HG02588 (cell line): ENCODE measurements around the gene NUP210.

Experiments
- ATAC-seq: cut with Tn5 transposase; IDR thresholded peaks from one replicate; pipeline ENCODE4 v1.9.1; 2021; ENCODE audit warnings: mild to moderate bottlenecking, moderate library complexity; ENCODE audit not compliant: unreplicated experiment

Gene NUP210

GRCh38 chr3:13377021-13377420, 43.1 kb downstream of the NUP210 start:
- ATAC-seq, result no peak

DNA sequence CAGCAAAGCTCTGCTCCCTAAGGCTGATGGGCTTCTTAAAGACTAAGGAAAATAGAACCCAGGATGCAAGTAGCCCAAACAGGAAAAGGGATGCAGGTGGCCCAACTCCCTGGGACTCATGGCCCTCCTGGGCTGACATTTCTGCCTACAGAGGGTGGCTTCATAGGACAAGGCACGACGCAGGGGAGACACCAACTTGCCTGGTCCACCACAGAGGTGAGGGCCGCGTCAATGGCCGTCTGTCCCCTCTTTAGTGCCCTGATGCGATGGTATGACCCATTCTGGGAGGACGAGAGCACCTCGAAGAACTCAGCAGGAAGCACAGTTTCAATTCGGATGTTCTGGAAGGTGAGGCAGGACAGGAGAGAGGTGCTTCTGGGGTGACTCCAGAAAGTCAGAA, 44.0 kb downstream of the NUP210 start:
- no peak for ATAC-seq

GRCh38 chr3:13375464-13375863, 44.7 kb downstream of the NUP210 start:
- ATAC-seq, result no peak

- no peak for ATAC-seq
Measured at GRCh38 chr3:13373975-13374586, 46.0 kb downstream of the NUP210 start.

- no peak for ATAC-seq
Measured at GRCh38 chr3:13372656-13373055, 47.5 kb downstream of the NUP210 start.

- ATAC-seq, result no peak
Measured at GRCh38 chr3:13372126-13372525, 48.0 kb downstream of the NUP210 start.

GRCh38 chr3:13371100-13372075, 48.7 kb downstream of the NUP210 start:
- no peak for ATAC-seq

GRCh38 chr3:13370609-13371008, 49.5 kb downstream of the NUP210 start:
- no peak for ATAC-seq

- no peak for ATAC-seq
Measured at GRCh38 chr3:13370055-13370454, 50.1 kb downstream of the NUP210 start.

DNA sequence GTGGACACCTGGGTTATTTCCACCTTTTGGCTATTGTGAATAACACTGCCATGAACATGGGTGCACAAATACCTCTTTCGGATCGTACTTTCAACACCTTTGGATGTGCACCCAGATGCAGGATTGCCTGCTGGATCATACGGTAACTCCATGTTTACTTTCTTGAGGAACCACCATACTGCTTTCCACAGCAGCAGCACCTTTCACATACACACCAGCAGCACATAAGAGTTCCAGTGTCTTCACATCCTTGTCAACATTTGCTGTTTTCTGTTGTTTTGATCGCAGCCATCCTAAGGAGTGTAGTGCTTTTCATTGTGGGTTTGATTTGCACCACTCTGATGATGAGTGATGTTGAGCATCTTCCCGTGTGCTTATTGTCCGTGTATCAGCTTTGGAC, 51.3 kb downstream of the NUP210 start:
- no peak for ATAC-seq

DNA sequence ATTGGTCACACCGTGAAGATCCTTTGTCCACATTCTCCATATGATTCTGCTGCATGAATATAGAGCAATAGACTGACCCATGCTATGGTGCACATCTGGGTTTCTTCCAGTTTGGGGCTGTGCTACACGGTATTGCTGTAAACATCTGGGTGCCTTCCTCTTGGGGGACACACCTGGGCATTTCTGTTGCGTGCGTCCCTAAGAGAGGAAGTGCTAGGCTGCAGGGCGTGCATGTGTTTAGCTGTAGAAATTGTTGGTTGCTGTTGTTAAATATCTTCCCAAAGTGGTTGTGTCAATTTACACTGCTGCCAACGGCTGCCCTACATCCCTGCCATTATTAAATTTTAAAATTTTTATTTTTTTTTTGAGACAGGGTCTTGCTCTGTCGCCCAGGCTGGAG, 52.4 kb downstream of the NUP210 start:
- ATAC-seq, result no peak

GRCh38 chr3:13365390-13366379, 54.4 kb downstream of the NUP210 start:
- ATAC-seq, result no peak

- no peak for ATAC-seq
Measured at GRCh38 chr3:13364602-13365271, 55.4 kb downstream of the NUP210 start.

- ATAC-seq, result no peak
Measured at GRCh38 chr3:13362551-13362950, 57.6 kb downstream of the NUP210 start.

- no peak for ATAC-seq
Measured at GRCh38 chr3:13359916-13360315, 60.2 kb downstream of the NUP210 start.

DNA sequence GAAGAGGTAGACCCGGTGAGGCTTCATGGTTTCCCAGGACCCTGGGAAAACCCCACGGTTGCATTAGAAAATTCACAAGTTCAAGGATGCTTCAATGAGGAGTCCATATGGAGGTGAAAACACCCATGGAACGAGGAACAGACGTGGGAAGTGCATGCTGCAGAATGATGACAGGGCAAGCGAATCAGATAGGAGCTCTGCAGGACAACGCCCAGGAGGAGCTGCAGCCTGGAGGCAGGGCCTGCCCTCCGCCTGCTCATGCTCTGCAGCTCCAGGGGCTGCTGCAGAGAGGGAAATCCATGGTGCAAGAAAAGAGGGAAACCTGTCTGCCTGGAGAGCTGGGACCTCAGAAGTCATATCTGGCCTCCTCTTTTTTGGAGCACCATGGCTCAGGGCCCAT, 61.5 kb downstream of the NUP210 start:
- ATAC-seq, result no peak

DNA sequence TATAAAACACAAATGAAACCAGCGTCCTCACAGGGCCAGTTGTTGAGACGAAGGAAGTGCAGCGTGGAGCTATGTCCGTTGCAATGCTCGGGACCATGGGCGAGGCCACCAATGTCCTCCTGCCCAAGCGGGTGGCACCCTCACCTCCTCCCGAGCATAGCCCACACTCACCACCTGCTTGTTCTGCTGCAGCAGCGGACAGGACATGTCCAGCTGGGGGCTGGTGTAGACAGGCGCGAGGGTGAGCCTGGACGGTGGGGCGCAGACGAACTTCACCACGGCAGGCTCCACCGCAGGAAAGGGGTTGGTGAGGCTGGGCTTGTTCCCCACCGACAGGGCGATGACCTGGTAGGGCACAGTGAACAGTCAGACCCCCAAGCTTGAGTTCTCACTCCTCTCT, 62.1 kb downstream of the NUP210 start:
- no peak for ATAC-seq

DNA sequence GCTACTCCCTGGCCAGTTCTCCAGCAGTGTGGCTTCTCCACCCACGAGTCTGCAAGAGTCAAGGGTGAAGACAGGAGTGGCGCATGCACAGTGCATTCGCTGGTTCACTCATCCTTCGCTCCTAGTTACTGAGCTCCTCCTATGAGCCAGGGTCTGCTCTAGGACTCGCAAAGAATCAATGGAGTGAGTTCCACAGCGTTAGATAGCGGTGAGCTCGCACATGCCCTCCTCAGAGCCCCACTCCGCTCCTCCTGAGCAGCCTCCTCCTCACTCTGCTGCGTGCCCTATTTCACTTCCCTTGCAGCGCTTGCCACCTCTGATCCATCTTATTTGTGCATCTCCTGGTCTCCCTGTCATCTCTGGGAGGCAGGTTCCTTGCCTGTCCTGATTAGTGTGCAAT, 63.0 kb downstream of the NUP210 start:
- no peak for ATAC-seq

- ATAC-seq, result no peak
Measured at GRCh38 chr3:13353936-13354542, 66.1 kb downstream of the NUP210 start.

DNA sequence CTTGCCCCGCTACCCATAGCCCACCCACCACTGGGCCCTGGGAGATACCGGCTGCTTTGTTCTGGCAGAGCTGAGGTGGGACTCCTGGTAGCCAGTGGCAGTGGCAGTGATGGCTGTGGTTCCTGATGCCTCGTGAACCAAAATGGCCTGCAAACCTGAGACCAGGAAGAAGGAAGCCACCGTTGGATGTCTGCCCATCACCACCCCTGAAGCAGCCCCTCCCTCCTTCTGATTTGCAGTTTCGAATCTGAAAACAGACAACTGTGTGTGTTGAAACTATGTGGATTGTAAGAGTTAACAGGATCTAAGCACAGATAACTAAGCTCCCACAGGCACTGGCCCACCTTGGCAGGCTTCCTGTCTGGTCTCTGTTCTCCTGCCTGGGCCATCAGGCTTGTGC, 66.6 kb downstream of the NUP210 start:
- no peak for ATAC-seq
